Dendritic cell treated with granulocyte-macrophage colony-stimulating factor and Interleukin-4, amounts not matched to agents 40 ng/mL and 50 ng/mL, for 4 days (primary cell): ENCODE measurements around the gene TBC1D10B.

Experiments
- H3K27ac Mint-ChIP-seq: one replicate; pipeline ENCODE4 v1.8.0; 2022; ENCODE audit warnings: mild to moderate bottlenecking, mixed read lengths
- H3K27me3 Mint-ChIP-seq: one replicate; pipeline ENCODE4 v1.8.0; 2022; ENCODE audit warnings: mild to moderate bottlenecking, mixed read lengths
- H3K36me3 Mint-ChIP-seq: one replicate; pipeline ENCODE4 v1.8.0; 2022; ENCODE audit warnings: low read depth, mixed read lengths
- H3K4me1 Mint-ChIP-seq: one replicate; pipeline ENCODE4 v1.8.0; 2022; ENCODE audit warnings: low read depth, mixed read lengths
- H3K4me3 Mint-ChIP-seq: one replicate; pipeline ENCODE4 v1.8.0; 2022; ENCODE audit warnings: mild to moderate bottlenecking, moderate library complexity, mixed read lengths
- H3K9me3 Mint-ChIP-seq: one replicate; pipeline ENCODE4 v1.8.0; 2022; ENCODE audit warnings: mixed read lengths
- intact Hi-C: fragments of 100-400 bp; cut with micrococcal nuclease; formaldehyde crosslinking; loops from one replicate; pipeline ENCODE4 v1.15.0; 2022

TBC1D10B gene, protein sequence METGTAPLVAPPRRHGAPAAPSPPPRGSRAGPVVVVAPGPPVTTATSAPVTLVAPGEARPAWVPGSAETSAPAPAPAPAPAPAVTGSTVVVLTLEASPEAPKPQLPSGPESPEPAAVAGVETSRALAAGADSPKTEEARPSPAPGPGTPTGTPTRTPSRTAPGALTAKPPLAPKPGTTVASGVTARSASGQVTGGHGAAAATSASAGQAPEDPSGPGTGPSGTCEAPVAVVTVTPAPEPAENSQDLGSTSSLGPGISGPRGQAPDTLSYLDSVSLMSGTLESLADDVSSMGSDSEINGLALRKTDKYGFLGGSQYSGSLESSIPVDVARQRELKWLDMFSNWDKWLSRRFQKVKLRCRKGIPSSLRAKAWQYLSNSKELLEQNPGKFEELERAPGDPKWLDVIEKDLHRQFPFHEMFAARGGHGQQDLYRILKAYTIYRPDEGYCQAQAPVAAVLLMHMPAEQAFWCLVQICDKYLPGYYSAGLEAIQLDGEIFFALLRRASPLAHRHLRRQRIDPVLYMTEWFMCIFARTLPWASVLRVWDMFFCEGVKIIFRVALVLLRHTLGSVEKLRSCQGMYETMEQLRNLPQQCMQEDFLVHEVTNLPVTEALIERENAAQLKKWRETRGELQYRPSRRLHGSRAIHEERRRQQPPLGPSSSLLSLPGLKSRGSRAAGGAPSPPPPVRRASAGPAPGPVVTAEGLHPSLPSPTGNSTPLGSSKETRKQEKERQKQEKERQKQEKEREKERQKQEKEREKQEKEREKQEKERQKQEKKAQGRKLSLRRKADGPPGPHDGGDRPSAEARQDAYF

DNA sequence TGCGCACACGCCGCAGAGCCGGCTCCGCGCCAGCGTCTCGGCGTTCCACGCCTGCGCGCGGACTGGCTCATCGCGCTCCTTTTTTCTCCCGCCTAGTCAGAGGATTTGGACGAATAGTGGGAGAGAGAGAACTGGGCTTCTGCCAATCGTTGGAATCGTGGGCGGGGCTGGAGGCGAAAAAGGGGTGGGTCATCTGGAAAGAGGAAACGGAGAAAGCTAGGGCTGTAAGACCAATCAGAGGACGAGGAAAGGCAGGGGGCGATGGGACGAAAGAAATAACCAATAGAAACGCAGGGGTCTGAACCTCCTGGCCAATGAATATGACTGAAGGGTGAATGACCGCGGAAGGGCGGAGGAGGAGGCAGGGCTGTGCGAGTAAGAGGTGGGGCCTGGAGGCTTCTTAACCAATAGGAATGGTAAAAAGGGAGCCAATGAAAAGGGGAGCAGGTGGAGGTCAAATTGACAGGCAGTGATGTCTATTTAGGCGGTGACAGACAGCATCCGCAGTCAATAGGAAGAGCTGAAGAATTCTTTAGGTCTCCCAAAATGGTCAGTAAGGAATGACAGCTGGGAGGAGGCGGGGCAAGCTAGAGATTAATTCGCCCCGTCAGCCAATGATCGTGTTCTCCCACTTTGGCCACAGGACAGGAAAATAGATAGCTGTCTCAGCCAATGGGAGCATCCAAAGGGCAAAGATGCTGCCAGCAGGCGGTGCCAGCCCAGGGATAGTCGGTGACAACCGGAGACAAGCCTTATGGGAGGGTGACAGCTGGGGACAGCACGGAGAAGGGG is at the start of gene TBC1D10B:
Gene TBC1D10B (minus strand): TSS at position 39 of the 792 bp plus-strand sequence. CDS start 311 bp downstream, outside the sequence.
- Mint-ChIP-seq H3K4me1 (peaks cover 42% of the 10 kb centered on the region), H3K36me3 (peaks cover 38% of the 10 kb centered on the region), H3K27ac (peak within 1 kb of the TSS; percentile 97), H3K4me3 (peak within 1 kb of the TSS; percentile 89), H3K27me3 (no peaks in the 10 kb centered on the region), H3K9me3 (no peaks in the 10 kb centered on the region)
- intact Hi-C loops, result loop anchor here (1.0 to 5.0 kb wide), 4 partner anchors 8 to 37 kb away; partner anchors contain the start of genes CD2BP2 and ZNF771

DNA sequence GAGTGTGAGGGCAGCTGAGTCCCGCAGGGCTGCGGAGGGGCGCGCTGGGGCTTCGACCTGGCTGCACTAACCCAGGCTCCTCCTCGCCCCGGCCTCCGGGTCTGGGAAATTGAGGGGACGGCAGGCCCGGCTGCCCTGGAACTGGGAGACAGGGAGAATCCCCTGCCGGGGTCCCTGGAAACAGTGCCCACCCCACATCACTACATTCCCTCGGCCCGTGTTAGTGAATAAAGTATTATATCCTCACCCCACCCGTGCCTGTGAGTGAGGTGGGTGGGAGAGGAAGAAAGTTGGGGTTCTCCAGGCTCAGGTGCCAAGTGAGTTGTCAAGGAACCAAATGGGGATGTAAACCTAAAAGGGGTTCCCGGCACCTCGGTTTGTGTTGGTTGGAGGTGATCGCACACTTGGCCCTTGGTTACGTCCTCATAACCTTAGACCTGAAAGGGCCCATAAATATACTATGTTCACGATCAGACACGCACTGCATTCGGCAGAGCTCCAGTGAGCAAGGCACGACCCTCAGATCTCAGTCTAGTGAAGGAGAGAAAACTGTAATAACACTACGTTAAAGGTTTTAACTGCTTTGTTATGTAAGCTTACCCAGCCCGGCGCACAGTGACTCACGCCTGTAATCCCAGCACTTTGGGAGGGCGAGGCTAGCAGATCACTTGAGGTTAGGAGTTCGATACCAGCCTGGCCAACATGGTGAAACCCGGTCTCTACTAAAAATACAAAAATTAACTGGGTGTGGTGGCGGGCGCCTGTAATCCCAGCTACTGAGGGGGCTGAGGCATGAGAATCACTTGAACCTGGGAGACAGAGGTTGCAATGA is 48.3 kb upstream of the TBC1D10B start:
- H3K9me3 Mint-ChIP-seq, result no peaks in the 10 kb centered on the region
- H3K4me3 Mint-ChIP-seq, result peak overlapping the region; percentile 74
- intact Hi-C loops, result no loop called here
- H3K27me3 Mint-ChIP-seq, result no peaks in the 10 kb centered on the region
- H3K4me1 Mint-ChIP-seq, result peaks cover 11% of the 10 kb centered on the region
- peak overlapping the region; percentile 67 for H3K27ac Mint-ChIP-seq
- peaks cover 39% of the 10 kb centered on the region for H3K36me3 Mint-ChIP-seq

DNA sequence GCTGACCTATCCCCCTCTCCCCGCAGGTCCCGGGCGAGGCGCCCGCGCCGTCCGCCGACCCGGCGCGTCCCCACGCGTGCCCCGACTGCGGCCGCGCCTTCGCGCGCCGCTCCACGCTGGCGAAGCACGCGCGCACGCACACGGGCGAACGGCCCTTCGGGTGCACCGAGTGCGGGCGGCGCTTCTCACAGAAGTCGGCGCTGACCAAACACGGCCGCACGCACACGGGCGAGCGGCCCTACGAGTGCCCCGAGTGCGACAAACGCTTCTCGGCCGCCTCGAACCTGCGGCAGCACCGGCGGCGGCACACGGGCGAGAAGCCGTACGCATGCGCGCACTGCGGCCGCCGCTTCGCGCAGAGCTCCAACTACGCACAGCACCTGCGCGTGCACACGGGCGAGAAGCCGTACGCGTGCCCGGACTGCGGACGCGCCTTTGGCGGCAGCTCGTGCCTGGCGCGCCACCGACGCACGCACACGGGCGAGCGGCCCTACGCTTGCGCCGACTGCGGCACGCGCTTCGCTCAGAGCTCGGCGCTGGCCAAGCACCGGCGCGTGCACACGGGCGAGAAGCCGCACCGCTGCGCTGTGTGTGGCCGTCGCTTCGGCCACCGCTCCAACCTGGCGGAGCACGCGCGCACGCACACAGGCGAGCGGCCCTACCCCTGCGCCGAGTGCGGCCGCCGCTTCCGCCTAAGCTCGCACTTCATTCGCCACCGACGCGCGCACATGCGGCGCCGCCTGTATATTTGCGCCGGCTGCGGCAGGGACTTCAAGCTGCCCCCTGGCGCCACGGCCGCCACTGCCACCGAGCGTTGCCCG is 47.4 kb upstream of the TBC1D10B start:
- intact Hi-C loops, result loop anchor here (1.0 kb wide), 1 partner anchor 13 kb away; the partner anchor contains the start of gene DCTPP1
- no peaks in the 10 kb centered on the region for H3K9me3 Mint-ChIP-seq
- H3K4me1 Mint-ChIP-seq, result peaks cover 11% of the 10 kb centered on the region
- H3K27me3 Mint-ChIP-seq, result no peaks in the 10 kb centered on the region
- peak overlapping the region; percentile 67 for H3K27ac Mint-ChIP-seq
- peaks cover 34% of the 10 kb centered on the region for H3K36me3 Mint-ChIP-seq
- peak overlapping the region; percentile 74 for H3K4me3 Mint-ChIP-seq

DNA sequence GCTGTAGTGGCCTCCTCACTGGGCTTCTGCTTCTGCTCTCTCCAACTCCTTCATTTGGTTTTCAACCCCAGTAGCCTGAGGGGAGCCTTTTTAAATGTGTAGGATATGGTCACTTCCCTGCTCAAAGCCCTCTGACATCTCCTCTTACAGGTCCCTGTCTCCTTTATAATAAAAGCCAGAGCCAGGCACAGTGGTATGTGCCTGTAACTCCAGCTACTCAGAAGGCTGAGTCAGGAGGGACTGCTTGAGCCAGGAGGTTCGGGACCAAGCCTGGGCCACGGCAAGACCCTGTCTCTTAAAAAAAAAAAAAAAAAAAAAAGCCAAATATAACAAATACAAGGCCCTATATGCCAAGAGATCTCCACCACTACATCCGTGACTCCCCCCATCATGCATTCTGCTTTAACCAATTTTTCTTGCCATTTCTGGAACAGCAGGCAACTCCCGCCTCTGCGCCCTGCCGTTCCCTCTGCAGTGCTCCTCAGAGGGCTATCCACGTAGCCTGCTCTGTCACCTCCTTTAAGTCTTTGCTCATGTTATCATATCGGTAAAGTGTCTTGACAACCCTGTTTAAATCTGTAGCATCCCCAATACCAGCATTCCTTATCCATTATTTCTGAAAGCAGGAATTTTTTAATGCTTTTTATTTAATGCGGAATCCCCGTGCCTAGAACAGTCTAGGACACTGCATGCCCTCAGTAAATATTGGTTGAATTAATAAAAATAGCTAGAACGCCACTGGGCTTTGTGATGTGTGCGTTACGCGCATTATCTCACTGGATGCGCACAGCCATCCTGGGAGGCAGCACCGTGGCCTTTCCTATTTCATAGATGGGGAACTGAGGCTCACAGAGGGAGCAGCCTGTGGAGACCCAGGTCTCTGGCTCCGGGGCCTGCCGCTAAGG is 46.6 kb upstream of the TBC1D10B start:
- peaks cover 11% of the 10 kb centered on the region for H3K4me1 Mint-ChIP-seq
- no peak overlapping the region for H3K27ac Mint-ChIP-seq
- peak overlapping the region; percentile 74 for H3K4me3 Mint-ChIP-seq
- no peaks in the 10 kb centered on the region for H3K27me3 Mint-ChIP-seq
- H3K9me3 Mint-ChIP-seq, result no peaks in the 10 kb centered on the region
- intact Hi-C loops, result loop anchor here (1.0 kb wide), 1 partner anchor 13 kb away; the partner anchor contains the start of gene DCTPP1
- H3K36me3 Mint-ChIP-seq, result peaks cover 33% of the 10 kb centered on the region

DNA sequence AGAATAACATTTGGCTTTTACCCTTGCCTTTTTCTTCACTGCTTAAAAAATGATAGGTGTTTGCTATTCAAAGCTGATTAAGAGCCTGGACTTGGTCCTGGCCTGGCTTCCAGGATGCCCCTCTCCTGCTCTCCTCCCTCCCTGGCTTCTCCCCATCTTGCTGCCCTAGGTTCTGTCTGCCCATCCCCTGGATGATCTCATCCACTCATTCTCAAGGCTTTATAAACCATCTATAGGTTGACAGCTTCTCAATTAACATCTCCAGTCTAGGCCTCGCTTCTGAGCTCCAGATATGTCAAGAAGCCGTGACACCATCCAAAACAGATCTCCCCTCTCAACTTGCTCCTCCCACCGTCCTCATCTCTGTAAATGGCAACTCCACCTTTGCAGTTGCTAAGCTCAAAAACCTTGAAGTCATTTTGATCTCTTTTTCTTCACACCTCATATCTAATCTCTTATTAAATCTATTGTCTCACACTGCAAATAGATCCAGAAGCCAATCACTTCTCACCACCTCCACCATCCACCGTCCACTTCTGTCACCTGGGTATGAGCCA is 45.8 kb upstream of the TBC1D10B start:
- Mint-ChIP-seq H3K4me1 (peaks cover 11% of the 10 kb centered on the region), H3K9me3 (no peaks in the 10 kb centered on the region), H3K27ac (no peak overlapping the region), H3K27me3 (no peaks in the 10 kb centered on the region), H3K4me3 (no peak overlapping the region), H3K36me3 (peaks cover 33% of the 10 kb centered on the region)
- intact Hi-C loops, result no loop called here

DNA sequence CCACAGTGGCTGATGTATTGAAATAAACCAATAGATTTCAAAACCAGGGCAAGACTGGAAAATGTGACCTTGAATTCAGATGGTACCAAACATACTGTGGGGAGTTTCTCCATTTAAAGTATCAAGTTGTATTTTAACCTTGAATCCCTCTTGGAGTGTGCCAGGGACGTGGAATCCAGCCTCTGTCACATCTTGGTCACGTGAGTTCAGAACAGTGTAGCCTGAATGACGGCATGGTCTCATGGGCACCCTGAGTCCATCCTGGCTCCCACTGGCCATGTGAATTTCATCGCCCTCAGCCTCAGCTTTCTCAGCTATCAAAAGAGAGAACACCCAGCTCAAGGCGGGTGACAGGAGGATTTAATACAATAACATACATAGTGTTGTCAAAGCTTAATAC is 43.9 kb upstream of the TBC1D10B start:
- H3K4me3 Mint-ChIP-seq, result no peak overlapping the region

DNA sequence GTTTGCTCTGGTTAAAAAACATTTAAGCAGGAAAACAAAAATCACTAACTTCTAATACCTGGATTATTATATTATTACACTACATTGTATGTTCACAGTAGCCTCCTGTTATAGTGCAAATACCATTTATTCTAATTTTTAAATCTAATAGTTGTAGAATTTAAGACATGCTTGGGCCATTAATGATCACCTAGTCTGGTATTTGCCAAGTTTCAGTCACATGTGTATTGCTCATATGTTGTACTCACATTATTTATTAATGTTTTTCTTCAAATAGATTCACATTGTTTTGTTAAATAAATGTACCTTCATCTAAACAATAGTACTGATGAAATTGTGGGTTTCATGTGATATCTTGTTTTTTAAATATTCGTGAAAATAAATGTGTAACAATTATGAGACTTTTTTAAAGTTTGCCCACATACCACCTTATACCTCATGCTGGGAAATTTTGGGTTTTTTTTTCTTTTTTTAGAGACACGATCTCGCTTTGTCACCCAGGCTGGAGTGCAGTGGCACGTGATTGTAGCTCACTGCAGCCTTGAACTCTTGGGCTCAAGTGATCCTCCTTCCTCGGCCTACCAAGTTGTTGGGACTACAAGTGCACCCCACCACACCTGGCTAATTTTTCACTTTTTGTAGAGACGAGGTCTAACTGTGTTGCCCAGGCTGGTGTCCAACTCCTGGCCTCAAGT is 43.0 kb upstream of the TBC1D10B start:
- intact Hi-C loops, result no loop called here
- no peak overlapping the region for H3K4me3 Mint-ChIP-seq
- peaks cover 31% of the 10 kb centered on the region for H3K4me1 Mint-ChIP-seq
- H3K27me3 Mint-ChIP-seq, result no peaks in the 10 kb centered on the region
- H3K36me3 Mint-ChIP-seq, result peaks cover 24% of the 10 kb centered on the region
- no peaks in the 10 kb centered on the region for H3K9me3 Mint-ChIP-seq
- H3K27ac Mint-ChIP-seq, result no peak overlapping the region

More for the DNA sequence above, 43.9 kb upstream of the TBC1D10B start:
- Mint-ChIP-seq H3K27me3 (no peaks in the 10 kb centered on the region), H3K36me3 (peaks cover 24% of the 10 kb centered on the region), H3K4me1 (peaks cover 24% of the 10 kb centered on the region), H3K27ac (no peak overlapping the region), H3K9me3 (no peaks in the 10 kb centered on the region)
- intact Hi-C loops, result no loop called here

DNA sequence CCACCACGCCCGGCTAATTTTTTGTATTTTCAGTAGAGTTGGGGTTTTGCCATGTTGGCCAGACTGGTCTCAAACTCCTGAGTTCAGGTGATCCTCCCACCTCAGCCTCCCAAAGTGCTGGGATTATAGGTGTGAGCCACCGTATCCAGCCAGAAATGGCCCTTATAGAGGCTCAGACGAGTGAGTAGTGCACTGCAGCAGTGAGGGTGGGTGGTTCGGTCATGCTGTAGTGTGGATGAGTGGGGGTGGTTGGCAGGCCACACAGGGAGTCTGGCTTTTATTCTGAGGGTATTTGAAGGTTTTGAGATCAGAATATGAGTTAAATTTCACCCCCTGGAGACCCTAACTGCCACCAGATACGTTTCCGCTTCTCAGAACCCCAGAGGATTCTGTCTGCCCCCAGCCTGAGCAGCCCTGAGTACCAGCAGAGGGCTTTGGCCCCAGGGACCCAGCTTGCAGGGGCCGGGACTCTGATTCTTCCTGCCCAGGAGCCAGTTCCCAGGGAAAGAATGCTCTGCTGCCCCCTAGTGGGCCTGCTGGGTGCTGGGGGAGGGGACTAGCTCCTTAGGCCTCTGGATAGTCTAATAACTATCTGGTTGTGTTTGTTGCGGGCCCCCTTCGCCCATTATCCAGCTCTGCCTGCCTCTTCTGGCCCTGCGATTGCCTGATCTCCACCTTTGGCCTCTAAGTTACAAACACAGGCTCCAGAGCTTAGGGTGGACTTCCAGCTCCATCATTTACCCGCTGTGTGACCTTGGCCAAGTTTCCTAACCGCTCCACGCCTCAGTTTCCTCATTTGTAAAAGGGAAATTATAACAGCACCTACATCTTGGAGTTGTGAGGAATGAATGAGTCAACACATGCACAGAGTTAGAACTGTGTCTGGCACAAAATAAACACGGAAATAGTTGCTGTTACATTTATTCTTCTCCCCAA is 39.1 kb upstream of the TBC1D10B start:
- H3K4me3 Mint-ChIP-seq, result no peak overlapping the region
- no peaks in the 10 kb centered on the region for H3K9me3 Mint-ChIP-seq
- H3K27me3 Mint-ChIP-seq, result peaks cover 1% of the 10 kb centered on the region
- intact Hi-C loops, result loop anchor here (5.0 kb wide), 2 partner anchors 37 to 57 kb away; partner anchors contain the start of genes MYL11 and TBC1D10B
- peak overlapping the region; percentile 39 for H3K27ac Mint-ChIP-seq
- H3K4me1 Mint-ChIP-seq, result peaks cover 35% of the 10 kb centered on the region
- peaks cover 32% of the 10 kb centered on the region for H3K36me3 Mint-ChIP-seq

DNA sequence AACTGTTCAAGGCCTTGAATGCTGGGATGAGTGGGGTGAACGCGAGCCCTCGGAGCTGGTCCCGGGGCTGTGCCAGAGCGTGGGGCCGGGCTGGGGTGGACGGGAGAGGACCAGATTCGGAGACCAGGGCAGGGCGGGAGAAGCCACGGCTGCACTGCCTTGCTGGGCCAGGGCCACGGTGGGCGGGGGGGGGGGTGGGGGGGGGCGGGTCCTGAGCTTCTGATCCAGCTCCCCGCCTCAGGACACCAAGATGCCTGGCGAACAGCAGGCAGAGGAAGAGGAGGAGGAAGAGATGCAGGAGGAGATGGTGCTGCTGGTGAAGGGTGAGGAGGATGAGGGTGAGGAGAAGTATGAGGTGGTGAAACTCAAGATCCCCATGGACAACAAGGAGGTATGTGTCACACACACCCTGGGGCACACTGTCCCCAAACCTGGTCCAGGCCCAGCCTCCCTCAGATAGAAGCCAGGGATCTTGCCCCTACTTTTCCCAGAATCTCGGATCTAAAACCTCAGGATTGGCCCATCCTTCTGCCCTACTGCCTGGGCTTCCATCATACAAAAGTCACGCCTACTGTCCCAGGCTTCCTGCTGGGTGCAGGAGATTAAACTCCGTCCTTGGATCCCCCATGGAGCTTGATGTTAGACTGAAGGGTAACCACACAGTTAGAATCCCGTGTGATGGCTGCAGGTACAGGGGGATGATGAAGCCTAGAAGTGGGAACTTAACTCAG is 37.7 kb upstream of the TBC1D10B start:
- Mint-ChIP-seq H3K4me3 (peak overlapping the region; percentile 79), H3K4me1 (peaks cover 46% of the 10 kb centered on the region), H3K27ac (peak overlapping the region; percentile 59), H3K36me3 (peaks cover 25% of the 10 kb centered on the region), H3K9me3 (no peaks in the 10 kb centered on the region), H3K27me3 (peaks cover 1% of the 10 kb centered on the region)
- intact Hi-C loops, result loop anchor here (5.0 kb wide), 2 partner anchors 36 to 56 kb away; partner anchors contain the start of genes MYL11 and TBC1D10B
